ENCODE results near the gene ERC1.
"Not testable (repeated sequence)": the region's sequence is repeated elsewhere in the genome, so short reads cannot be mapped to it uniquely, and the experiment has no call there.

Gene ERC1

DNA sequence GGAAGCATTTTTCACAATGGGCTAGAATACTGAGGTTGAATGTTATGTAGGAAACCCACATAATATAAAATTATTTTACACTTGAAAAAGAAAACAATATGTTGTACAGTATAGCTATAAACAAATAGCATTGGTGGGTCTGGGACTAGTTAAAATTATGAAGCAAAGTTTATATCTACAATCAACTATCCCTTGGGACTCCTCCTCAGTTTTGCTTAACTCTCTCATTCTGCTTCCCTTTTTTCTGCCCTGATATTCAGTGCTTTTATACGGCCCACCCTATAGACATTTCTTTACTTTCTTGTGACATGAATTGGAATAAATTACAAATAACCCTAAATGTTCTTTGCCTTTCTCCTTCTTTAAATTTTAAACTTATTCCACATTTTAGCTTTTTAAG, 302.9 kb downstream of the ERC1 start:
- DNase-seq = no peak

DNA sequence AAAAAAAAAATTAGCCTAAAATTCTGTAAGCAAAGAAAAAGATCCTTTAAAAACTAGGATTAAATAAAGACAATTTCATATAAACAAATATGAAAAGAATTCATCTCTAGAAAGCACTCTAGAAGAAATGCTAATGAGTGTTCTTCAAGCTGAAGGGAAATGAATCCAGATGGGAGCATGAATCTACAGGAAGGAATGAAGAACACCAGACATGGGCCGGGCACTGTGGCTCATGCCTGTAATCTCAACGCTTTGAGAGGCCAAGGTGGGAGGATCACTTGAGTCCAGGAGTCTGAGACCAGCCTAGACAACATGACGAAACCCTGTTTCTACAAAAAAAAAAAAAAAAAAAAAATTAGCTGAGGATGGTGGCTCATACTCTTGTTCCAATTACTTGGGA, 306.2 kb downstream of the ERC1 start:
- DNase-seq = no peak

DNA sequence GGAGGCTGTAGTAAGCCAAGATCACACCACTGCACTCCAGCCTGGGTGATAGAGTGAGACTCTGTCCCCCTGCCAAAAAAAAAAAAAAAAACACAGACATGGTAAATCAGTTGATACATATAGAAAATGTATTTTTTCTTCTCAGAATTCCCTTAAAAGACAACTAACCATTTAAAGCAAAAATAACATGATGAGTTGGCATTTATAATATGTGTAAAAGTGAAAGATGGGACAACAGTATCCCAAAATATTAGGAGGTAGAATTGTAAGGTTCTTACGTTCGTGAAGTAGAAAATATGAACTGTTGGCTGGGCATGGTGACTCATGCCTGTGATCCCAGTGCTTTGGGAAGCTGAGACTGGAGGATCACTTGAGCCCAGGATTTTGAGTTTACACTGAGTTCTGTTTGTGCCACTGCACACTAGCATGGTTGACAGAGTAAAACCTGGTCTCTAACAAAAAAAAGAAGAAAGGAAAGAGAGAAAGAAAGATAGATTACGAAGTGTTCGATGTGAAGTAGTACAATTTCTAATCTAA, 306.7 kb downstream of the ERC1 start:
- DNase-seq = no peak

DNA sequence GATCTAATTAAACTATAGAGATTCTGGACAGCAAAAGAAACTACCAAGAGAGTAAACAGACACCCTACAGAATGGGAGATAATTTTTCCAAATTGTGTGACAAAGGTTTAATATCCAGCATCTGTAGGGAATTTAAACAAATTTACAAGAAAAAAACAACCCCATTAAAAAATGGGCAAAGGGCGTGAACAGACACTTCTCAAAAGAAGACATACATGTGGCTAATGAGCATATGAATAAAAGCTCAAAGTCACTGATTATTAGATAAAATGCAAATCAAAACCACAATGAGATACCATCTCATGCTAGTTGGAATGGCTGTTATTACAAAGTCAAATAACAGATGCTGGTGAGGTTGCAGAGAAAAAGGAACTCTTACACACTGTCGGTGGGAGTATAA, 309.4 kb downstream of the ERC1 start:
- no peak for DNase-seq

DNA sequence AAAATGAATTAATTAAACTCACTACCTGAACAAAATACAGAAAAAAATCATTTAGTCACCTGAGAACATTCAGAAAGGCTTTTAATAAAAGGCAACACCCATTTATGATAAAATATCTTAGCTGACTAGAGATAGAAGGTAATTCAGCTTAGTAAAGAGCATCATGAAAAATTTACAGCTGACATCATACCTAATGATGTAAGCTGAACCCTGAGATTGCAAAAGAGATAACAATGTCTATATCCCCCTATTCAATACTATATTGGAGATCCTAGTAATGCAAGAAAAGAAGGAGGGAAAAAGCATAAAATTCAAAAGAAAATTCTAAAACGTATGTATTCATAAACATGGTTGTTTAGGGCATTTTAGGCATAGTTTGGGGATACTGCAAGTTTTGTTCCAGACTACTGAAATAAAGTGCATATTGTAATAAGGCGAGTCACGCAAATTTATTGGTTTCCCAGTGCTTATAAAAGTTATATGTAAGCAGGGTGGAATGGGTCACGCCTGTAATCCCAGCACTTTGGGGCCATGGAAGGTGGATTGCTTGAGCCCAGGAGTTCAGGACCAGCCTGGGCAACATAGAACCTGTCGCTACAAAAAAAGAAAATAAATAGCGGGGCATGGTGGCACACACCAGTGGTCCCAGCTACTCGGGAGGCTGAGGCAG, 311.3 kb downstream of the ERC1 start:
- no peak for DNase-seq

DNA sequence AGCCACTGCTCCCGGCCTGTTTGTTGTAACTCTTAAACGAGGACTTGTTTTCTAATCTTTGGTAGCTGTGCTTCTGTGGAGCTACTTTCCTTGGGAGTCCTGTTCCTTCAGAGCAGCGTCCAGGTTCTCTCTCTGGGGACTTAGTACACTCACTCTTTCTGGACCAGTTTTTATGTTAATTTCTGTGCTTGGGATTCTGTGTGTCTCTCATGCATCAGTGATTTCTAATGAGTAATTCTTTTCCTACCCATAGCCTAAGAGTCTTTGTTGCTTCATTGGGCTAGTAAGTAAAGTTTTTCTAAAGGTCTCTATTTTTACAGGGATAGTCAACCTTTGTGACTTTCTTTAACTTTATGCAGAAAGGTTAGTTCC, 314.0 kb downstream of the ERC1 start:
- DNase-seq = no peak

DNA sequence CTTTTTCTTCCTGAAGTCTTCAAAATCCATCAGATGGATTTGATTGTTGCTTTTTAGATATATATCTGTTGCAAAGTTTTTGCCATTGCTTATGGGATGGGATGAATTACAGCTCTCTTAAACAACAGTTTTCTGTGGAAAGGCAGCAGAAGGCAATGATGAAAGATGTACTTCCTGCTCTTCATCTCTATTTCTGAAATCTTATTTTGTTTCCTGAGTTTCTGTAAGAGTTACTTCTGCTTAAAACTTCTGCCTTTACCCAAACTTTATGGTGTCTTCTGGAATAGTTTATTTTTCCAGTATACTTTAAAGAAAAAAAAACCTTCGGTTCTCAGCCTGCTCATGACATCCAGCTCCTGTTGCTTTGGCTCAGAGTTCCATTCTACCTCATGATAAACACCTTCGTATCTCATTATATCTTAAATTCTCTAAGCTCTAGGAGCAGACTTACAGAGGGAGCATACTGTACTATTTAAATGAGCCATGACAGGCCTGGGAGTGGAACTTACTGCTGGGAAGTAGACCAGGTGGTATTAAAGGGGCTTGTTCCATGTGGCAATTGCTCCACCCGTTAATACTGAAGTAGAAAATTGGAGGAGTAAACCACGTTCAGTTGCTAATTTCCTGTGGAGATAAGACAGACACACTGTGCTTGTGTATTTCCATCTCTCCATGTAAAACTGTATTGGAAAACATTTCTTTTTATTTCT, 314.9 kb downstream of the ERC1 start:
- no peak for DNase-seq

DNA sequence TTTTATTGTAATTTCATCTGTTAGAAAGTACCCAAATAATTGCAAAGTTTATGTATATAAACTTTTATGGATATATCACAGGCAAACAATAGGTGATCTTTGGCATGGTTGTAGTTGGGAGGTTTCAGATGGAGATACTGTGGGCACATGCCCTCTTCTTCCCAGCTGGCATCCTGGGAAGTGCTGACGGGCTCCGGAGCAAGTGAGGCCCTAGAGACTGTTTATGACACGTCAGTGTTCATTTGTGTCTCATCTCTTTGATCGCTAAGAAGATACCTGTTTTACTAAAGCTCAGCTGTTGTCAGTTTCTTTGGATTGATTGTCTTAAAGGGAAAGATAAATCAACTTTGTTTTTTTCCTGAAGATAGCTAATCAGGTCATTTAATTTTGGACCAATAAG, 315.8 kb downstream of the ERC1 start:
- no peak for DNase-seq

DNA sequence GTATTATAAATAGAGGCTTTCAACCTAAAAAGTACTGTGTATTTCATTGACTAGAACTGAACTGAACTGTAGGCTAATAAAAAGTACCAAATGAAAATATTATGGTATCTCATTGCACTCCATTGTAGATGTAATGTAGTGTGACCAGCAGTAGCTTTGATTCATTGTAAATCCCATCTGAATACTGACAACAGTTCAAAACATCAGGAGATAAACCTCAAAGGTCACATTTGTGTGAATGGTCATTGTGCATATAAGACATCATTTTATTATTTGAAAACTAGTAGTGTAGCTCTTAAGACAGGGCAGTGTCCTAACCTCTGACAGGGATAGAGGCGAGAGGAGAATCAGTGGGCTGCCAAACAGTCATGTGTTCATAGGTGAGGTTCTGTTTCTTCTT, 316.8 kb downstream of the ERC1 start:
- no peak for DNase-seq

DNA sequence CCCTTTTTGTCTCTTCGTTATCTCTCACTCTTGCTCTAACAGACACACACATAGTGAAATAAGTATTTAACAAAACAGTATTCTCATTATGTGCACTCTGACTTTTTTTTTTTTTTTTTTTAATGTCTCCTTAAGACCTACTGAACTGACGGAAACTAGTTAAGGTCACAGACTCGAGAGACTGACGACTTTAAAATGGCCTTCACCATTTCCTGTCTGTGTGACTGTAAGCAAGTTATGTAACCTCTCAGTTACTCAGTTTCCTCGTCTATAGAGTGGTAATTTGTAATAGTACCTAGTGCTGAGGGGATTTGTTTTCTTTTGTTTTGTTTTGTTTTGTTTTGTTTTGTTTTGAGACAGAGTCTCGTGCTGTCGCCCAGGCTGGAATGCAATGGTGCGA, 318.6 kb downstream of the ERC1 start:
- no peak for DNase-seq

DNA sequence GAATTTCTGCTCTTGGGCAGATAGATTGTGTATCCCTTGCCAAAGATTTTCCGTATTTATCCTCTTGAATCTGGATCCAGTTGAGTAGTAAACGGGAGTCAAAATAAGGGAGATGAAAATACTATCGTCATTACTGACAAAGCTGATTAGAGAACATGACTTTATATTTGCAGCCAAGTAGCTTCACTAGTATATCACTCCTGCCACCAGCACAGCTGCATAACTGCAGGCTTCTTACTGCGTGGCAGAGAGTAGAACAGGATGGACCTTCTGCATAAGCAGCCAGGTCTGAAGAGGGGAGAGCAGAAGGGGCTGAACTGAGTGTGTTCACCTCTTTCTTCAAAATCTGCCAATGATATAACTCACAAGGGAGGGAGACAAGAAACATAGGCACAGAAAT, 319.6 kb downstream of the ERC1 start:
- no peak for DNase-seq

DNA sequence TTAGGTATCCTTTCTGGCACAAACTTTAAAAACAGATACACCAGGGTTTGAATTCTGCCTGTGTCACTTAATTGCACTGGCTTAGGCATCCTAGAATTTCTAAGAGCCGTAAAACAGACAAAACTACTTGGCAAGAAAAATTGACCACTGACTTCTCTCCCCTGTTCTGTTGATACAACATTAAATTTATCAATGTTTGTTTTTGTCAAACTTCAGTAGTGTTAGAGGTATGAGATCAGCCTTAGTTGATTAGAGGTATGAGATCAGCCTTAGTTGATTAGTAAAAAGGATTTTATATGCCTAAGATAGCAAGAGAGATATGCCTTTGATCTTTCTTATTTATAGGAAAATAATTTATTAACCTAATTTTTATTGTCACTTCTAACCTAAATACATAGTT, 320.1 kb downstream of the ERC1 start:
- no peak for DNase-seq

DNA sequence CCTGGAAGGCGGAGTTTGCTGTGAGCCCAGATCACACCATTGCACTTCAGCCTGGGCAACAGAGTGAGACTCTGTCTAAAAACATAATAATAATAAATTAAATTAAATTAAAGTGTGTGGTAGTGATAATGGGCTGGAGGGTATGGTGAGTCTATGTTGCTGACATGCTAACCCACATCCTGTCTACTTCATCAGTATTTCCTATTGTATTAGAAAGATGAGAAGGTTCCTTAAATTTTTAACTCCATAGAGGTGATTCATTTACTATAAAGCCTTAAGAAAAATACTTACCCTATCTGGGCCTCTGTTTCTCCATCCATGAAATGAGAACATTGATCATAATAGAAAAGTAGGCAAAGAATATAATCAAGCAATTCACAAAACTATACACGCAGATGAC, 322.9 kb downstream of the ERC1 start:
- no peak for DNase-seq

DNA sequence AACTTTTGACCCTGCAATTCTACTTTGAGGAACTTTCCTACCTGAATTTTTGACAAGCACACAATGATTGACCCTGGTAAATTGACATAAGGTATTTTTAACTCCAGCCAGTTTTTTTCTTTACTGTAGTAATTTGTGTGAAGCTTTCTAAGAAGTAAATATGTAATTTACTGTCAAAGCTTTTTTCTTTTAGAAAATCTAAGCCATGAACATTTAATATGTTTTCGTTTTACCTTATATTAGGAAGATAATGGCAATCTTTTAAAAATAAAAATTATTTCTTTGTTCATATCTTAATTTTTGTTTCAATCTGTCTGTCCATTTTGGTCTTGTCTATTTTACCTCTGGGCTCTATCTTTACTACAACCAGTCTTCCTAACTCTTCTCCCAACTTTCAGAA, 323.5 kb downstream of the ERC1 start:
- DNase-seq = no peak

DNA sequence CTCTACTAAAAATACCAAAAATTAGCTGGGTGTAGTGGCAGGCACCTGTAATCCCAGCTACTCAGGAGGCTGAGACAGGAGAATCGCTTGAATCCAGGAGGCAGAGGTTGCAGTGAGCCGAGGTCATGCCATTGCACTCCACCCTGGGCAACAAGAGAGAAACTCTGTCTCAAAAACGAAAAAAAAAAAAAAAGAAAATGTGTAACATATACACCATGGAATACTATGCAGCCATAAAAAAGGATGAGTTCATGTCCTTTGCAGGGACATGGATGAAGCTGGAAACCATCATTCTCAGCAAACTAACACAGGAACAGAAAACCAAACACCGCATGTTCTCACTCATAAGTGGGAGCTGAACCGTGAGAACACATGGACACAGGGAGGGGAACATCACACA, 326.0 kb downstream of the ERC1 start:
- not testable (repeated sequence) for DNase-seq

DNA sequence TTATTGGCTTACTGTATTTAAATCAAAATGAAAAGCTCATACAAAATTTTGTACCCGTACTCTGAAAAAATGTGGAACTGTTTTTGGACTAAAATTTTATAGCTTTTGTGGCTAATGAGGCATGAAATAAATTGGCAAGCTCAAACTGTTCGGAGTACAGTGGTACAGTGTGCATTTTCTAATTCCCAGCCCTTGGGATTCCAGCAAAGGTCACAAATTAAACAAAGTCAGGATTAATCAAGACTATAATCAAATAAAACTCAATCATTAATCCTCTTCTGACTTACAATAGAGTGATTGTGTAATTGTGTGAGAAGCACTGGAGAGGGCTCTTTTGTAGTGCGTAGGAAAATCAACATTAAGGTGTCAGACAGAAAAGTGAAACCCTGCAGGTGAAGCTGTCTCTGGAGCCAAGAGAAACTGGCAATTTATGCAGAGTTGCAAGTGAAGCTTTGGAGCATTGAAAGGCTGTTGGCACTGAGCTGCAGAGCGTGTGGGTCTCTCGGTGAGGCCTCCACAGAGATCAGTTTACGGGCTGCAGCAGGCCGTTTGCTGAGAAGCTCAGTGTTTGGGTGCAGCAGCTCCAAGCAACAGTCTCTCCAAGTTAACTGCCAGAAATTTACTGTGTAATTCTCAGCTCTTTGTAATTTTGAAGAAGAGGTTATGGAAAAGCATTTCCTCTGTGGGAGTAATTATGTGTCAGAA, 327.5 kb downstream of the ERC1 start:
- no peak for DNase-seq

DNA sequence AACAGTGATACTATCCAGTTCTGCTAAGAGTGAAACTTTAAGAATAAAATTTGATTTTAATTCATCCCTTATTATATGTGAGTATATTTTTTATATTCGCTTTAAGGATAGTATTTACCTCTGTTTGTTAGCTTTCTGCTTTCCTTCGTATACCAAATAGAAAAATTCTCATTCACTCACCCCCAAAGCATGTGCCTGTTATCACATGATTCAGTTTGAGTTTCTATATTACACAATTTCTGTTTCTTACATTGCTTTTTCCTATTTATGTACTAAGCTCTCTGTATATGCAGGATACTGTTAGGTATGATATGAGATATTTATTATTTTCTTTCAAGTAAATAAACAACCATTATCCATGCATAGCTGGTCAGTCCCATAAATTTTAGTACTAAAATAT, 328.2 kb downstream of the ERC1 start:
- no peak for DNase-seq

DNA sequence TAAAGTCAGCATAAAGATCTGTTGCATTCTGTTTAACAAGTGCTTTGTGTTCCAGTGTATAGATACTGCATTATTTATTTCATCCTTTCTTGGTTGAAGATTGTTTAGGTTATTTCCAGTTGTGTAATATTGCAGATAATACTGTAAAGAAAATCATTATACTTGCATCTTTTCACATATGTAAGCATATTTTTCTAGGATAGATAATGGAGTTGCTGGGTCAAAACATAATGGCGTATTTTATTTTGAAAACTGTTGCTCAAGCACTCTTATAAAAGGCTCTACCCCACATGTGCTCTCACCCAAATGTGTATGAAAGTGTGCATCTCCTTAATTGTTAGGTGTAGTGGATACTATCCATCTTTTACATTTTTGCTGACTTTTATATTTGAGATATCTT, 329.0 kb downstream of the ERC1 start:
- DNase-seq = no peak

DNA sequence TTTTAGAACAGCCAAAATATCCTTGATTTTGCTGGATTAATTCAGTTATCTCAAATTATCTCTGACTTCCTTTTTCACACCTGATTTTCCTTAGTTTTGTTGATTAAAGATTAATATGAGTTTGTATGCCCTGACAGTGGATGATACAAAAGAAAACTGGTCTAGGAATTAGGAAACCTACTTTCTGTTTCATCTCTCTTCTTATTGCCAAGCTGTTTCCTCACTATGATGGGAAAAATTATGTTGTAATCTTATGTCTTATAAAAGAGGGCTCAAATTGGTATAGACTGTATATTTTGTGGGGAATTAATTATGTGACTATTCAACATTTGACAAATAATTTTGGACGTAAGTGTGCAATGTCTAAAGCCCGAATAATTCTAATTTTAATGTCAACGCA, 331.8 kb downstream of the ERC1 start:
- DNase-seq = no peak

DNA sequence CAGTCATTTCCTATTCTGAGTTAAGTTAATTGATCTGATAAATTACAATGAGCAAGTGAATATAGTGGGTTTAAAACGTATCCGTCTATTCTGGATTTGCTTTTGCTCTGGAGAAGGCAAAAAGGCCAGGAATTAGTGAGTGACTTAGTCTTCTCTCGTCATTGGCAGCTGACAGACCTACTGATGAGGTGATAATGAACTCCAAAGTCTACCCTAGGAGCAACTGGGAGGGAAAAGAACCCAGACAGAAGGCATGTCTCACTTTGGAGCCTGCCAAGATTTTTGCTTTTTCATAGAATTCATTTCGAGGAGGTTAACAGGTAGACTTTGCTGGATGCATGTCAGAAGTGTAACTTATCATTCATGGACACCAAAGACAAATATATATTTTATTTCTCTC, 333.1 kb downstream of the ERC1 start:
- no peak for DNase-seq

DNA sequence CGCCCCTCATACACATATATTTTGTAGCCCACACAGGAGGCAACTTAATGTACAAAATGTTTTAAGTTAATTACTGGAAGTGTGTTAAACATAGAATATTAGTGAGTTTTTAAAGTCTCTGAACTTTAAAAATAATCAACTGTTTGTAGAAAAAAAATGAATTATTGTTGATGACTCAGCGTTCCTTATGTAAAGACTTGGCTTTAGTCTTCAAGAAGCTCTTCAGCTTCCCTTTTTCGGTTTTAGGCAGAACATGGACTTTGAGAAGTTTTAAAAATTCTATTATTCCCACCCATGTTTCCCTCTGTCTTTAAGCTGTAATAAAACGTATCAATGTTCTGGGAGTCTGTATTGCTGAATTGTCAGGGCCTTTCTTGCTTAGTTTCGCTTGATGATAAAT, 333.9 kb downstream of the ERC1 start:
- no peak for DNase-seq

DNA sequence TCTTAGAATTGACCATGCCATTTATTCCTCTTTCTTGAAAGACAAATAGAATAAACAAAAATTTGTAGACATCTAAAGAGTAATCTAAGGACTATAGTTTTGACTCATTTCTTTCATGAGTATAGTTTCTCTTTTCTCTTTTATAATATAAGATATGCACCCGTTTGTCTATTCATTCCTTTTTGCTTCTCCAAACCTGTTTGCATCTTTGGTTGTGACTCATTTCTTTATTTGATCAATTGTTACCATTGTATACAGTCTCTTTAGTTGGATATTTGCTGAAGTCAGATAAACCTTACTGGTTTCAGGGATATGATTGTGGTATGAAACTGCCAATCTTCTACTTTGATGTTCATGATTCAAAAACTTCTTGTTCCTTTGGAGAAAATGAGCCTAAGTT, 334.6 kb downstream of the ERC1 start:
- DNase-seq = no peak

DNA sequence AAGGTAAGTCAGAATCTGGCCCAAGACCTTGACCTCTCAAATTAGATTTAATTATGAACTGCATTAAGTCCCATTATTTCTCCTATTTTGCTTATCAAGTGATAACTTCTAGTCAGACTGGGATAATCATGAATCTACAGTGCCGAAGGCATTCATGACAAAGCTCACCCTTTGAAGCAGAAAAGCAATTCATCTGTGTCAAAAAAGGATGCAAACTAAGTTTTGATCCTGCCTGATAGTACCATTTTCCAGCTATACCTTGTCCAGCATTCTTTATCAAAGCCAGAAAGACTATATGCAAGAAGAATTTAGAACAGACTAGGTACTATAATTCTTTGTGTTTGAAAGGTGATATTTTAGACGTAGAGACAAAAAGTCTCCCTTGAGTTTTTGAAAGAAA, 335.2 kb downstream of the ERC1 start:
- no peak for DNase-seq

DNA sequence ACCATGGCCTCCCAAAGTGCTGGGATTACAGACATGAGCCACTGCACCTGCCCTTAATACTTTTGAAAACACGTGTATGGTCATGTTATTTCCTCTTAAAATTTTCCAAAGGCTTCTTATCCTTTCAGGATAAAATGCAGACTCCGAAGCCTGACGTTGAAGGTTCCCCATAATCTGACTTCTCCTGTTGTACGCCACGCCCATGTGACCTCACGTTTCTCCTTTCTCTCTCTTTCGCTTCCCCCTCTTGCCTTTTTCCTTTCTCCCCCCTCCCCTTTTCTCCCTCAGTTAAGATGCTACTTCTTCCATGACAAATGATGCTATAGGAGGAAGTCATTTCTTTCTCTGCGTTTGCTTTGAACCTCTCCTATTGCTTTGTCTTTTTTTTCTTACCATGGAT, 337.4 kb downstream of the ERC1 start:
- DNase-seq = no peak

Measured in effector CD4-positive, alpha-beta T cell (primary cell).